ENCODE measurements around the gene BMPR1B.

BMPR1B gene

GRCh38 chr4:94960708-94961107, 203.0 kb downstream of the BMPR1B start:
- no peak for DNase-seq (ENCODE audit: low spot score)

DNA sequence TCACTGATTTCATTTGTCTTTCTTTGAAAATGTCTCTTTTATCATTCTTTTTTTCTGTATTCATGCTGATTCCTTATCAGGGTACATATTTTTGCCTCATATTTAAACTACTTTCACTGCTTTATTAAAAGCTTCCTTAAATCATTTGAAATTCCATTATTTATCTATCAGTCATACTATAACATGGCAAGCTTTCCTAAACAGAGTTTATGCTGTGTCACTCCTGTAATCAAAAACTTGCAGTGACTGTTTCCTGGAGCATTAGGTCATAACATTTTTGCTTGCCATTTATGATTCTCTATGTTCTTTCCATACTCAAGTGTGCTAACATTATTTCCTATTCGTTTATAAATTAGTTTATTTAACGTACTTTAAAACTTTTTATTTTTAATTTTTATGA, 203.7 kb downstream of the BMPR1B start:
- DNase-seq (ENCODE audit: low spot score) = no peak

DNA sequence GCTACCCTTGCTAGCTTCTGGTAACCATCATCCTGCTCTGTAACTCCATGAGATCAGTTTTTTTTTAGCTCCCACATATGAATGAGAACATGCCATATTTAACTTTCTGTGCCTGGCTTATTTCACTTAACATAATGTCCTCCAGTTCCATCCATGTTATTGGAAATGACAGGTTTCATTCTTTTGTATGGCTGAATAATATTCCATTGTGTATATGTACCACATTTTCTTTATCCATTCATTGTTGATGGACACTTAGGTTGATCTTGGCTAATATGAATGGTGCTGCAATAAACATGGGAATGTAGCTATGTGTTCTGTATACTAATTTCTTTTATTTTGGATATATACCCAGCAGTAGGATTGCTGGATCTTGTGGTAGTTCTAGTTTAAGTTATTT, 204.7 kb downstream of the BMPR1B start:
- DNase-seq (ENCODE audit: low spot score) = no peak

GRCh38 chr4:94965852-94966251, 208.1 kb downstream of the BMPR1B start:
- no peak for DNase-seq (ENCODE audit: low spot score)

DNA sequence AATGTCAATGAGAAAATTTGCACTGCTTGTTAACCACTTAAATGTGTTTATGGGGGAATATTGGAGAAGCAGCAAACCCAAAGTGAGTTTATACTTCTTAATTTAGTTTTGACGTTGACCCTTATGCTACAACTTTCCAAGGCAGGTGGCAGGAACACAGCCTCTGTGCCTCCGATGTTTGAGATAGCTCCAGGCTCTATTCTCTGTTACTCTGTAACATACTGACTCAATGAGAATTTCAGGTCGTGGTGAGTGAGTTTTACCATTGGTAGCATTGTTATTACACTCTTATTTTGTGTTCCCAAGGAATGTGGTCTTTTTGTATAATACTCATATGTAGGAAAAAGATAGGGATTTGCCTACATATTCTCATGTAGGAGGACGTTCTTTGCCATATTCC, 210.7 kb downstream of the BMPR1B start:
- DNase-seq (ENCODE audit: low spot score) = no peak

- no peak for DNase-seq (ENCODE audit: low spot score)
Observed at GRCh38 chr4:94970650-94971049, 212.9 kb downstream of the BMPR1B start.

GRCh38 chr4:94974773-94975172, 217.0 kb downstream of the BMPR1B start:
- DNase-seq (ENCODE audit: low spot score) = no peak

- peak; percentile 22 for DNase-seq (ENCODE audit: low spot score)
Observed at GRCh38 chr4:94976371-94977011, 218.7 kb downstream of the BMPR1B start.

DNA sequence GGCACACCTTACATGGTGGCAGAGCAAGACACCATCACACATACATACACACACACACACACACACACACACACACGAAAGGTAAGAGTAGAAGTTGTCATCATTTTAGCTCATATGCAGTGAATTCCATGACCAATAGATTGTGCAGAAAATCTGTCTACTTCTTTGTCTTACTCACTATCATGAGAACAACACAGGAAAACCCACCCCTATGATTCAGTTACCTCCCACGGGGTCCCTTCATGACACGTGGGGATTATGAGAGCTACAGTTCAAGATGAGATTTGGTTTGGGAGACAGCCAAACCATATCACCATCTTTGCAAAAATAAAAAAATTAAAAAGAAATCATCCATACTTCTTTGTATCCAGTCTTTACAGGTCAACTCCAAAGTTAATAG, 221.1 kb downstream of the BMPR1B start:
- no peak for DNase-seq (ENCODE audit: low spot score)

DNA sequence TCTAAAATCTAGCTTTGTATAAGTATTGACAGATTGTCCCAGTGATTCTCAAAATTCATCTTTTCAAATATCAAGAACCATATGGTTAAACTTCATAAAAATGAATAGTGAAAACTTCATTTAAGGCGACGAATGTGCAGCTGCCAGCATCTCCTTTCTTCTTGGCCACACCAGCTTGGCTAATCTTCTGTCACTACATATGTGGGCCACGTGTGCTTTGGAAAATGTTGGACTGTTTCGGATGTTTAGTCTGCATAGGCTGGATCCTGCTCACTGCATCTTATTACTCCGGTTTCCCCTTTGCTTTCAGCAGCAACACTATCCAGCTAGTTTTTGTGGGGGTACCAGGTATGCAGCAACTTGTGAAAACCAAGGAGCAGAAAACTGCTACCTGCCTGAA, 221.9 kb downstream of the BMPR1B start:
- DNase-seq (ENCODE audit: low spot score) = no peak

DNA sequence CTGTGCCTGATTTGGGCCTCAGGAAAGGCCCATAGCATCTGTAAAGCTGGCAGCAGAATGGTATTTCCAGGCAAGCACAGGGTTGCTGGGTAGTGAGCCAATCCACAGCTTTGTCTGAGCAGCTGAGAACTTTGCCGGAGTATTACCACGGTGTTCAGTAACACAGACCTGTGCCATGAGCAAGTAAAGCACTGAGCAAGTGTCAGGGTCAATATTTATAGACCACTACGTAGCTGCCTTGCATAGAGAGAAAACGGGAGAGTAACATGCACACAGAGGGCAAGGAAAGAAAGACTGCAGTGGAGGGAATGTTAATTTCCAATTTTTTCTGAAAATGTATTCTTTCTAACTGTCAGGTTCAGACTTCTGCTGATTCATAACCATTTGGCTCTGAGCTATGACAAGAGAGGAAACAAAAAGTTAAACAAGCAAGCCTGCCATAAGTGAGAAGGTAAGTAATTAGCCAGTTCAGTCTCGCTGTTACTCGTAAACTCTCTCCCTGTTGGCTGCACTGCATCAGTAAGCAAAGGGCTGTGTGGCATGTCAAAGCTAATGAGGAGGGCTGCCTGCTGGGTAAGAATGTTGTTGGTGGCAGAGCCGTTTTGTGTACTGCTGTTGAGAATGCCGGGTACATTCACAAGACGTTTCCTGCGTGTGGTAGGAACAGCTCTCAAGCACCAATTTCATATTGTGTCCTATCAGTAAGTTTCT, 238.1 kb downstream of the BMPR1B start:
- no peak for DNase-seq (ENCODE audit: low spot score)

DNA sequence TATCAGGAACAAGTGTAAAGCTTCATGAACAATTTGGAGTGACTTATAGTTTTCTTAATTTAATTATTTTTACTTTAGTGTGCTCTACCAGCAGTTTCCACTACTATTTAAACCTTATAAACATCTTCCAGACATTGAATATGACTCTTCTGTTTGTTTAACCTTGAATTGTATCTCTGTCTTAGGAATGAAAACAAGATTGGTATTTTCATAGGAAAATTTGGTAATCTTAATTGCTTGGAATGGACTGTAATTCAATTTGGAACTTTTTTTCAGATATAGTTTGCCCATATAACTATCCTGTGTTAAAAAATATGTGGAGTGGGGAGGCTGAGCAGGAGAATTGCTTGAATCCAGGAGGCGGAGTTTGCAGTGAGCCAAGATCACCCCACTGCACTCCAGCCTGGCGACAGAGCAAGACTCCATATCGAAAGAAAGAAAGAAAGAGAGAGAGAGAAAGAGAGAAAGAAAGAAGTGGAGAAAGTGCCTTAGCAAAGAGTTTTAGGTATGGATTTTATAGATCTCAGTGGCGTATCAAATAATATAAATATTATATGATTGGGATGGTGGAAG, 242.4 kb downstream of the BMPR1B start:
- peak; percentile 25 for DNase-seq (ENCODE audit: low spot score)

- DNase-seq (ENCODE audit: low spot score) = no peak
Observed at GRCh38 chr4:95004912-95005311, 247.2 kb downstream of the BMPR1B start.

DNA sequence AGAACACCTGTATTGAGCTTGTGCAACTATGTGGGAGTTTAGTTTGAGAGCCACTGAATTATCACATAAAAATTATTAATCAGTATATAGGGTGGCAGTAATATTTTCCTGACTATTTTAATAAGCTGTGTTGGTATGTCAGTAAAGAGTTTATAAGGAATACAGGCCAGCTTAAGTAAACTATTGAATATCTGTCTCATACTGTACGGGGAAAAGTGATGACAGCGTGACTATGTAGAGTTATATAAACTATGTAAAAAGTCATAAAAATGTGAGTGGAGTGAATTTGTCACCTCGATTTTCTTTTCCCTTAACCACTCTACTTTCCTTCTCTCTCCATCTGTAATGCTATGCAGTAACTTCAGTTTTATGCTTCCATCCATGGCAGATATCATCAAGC, 250.2 kb downstream of the BMPR1B start:
- DNase-seq (ENCODE audit: low spot score) = no peak

- DNase-seq (ENCODE audit: low spot score) = no peak
Observed at GRCh38 chr4:95013236-95013635, 255.5 kb downstream of the BMPR1B start.

- DNase-seq (ENCODE audit: low spot score) = no peak
Observed at GRCh38 chr4:95014068-95014467, 256.3 kb downstream of the BMPR1B start.

DNA sequence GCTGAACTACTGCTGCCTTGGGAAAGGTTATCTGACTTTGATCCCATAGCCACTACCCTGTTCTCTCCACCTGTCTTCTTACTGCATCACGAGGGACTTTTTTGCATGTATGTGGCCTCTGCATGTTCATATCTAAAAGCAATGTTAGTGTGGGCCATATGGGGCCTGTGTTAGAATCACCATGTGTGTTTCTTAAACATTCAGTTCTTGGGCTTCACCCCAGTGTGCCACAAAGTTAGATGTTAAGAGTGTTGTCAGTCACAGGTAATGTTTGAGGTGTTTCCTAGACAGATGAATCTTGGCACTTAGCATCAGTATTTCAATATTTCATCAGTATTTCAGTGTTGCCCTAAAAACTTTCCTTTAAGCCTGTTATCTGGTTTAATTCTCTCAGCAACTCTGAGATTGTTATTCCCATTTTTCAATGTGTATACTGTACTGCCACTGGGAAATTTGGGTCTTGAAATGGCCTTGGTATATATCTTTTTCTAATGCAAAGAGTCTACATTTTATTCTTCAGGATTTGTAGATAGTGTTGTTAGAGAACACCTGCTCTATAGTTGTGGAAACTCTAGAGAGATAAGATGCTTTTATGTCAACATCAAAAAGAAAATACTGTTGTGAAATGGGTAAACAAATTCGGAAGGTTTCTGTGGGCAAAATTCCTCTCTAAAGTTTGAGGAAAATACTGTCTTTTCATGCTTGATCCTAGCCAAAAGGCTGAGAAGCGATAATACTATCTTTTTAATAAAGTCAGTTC, 259.7 kb downstream of the BMPR1B start:
- DNase-seq (ENCODE audit: low spot score) = no peak

- no peak for DNase-seq (ENCODE audit: low spot score)
Observed at GRCh38 chr4:95018785-95019184, 261.0 kb downstream of the BMPR1B start.

GRCh38 chr4:95020521-95020920, 262.8 kb downstream of the BMPR1B start:
- no peak for DNase-seq (ENCODE audit: low spot score)

DNA sequence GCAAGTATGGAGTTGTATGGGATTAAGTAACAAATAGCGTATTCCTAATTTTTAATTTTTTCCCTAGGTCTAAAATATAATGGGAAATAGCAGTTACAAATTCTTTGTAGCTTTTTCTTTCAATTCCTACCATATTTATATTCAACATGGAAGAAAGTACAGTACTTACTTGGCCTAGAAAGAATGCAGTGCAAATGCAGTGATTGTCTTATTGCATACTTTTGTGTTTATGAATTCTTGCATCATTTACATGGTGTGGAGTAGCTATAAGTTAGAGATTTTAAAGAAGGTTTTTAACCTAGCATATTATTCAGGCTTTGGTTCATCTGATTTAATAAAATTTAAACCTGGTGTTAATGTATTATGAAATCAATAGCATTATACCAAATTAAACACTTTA, 263.3 kb downstream of the BMPR1B start:
- no peak for DNase-seq (ENCODE audit: low spot score)

DNA sequence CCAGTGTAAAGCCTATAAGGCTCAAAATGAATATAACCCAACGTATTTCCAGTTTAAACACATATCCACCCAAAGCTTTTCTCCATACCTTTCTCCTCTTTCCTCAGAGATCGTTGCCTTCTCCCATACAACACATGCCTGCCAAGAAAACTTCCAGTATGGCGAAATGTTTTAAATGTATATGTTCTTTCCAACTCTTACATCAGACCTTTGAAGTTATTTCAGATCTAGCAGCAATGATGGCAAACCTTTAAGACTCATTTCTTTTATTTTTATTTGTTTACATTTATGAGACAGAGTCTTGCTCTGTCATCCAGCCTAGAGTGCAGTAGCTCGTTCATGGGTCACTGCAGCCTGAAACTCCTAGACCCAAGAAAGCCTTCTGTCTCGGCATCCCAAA, 265.4 kb downstream of the BMPR1B start:
- no peak for DNase-seq (ENCODE audit: low spot score)

- DNase-seq (ENCODE audit: low spot score) = no peak
Observed at GRCh38 chr4:95027905-95028618, 270.3 kb downstream of the BMPR1B start.

All from SK-N-DZ (cell line).